Measurements from ENCODE around the gene SLC10A1. TPM values are rescaled to one million over a fixed set of nuclear protein-coding genes. Genes with fewer than 3 reads are reported as not detected.

Gene SLC10A1
- total RNA-seq, 4 donors from 2014 or later = not detected

DNA sequence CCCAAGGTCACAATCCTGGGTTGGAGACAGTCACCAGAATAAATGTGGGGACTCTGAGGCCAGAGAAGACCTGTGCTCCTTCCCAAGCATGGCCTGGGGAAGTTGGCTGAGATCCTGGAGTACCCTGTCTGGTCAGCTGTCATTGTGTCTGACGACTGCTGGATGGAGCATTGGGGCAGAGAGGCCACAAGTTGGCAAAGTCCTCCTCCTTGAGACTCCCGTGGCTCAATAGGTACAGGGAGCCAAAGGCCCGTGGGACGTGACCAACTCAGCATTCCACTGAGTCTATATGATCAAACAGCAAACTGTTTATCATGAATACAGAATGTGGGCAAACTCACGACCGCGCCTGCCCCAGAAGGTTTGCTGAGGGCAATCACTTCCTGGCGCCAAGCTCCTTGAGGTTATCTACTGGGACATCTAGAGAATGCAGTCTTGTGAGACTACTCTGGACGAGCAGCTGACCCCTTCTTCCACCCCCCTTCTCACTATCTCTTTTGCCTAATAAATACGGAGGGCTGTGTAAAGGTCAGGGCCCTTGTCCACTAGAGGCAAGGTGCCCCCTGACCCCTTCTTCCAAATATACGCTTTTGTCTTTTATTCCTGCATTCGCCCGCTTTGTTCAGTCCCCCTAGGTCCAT is 14.3 kb upstream of the SLC10A1 start:
- no peak for ATAC-seq (ENCODE audit: low FRiP score)
- DNase-seq (ENCODE audit: low spot score) = no peak
- TF ChIP-seq, protein P1, sequence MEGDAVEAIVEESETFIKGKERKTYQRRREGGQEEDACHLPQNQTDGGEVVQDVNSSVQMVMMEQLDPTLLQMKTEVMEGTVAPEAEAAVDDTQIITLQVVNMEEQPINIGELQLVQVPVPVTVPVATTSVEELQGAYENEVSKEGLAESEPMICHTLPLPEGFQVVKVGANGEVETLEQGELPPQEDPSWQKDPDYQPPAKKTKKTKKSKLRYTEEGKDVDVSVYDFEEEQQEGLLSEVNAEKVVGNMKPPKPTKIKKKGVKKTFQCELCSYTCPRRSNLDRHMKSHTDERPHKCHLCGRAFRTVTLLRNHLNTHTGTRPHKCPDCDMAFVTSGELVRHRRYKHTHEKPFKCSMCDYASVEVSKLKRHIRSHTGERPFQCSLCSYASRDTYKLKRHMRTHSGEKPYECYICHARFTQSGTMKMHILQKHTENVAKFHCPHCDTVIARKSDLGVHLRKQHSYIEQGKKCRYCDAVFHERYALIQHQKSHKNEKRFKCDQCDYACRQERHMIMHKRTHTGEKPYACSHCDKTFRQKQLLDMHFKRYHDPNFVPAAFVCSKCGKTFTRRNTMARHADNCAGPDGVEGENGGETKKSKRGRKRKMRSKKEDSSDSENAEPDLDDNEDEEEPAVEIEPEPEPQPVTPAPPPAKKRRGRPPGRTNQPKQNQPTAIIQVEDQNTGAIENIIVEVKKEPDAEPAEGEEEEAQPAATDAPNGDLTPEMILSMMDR (IDR thresholded peaks at IDR 0.05) = no peak

DNA sequence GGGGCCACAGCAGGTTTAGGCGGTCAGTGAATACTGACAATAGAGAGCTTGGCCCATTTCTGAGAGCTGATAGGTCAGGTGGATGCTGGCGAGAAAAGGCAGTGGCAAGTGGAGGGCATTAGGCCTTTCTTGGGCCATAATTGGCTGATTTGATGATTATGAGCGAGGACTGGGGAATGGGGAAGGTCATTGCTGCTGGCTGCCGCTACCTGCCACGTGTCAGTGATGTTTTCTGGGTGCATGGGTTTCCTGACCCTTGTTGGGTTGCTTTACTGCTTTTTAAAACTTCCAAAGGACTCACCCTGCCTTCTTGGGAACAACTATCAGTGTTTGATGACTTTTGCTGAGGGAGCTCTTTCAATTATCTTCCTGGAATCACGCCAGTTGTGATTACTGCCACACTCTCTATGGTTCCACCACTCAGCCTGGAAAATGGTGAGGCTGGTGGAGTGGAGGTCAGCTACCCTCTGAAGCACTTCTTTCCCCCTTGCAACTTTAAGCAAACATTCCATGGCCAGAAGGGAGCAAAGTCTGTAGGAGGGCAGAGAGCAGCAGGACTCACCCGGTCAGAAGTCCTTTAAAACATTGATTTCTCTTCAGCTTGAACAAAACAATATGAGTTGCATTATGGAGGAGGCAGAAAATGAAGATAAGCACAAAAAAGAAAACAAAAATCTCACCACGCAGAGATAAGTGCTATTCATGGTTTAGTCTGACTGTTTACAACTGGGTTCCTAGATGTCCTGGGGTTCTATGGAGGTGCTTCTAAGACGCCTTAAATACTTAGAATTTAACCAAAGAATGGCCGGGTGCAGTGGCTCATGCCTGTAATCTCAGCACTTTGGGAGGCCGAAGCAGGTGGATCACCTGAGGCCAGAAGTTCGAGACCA is 12.1 kb upstream of the SLC10A1 start:
- no peak for DNase-seq (ENCODE audit: low spot score)
- TF ChIP-seq, protein P1 (IDR thresholded peaks at IDR 0.05) = no peak
- ATAC-seq (ENCODE audit: low FRiP score) = no peak

DNA sequence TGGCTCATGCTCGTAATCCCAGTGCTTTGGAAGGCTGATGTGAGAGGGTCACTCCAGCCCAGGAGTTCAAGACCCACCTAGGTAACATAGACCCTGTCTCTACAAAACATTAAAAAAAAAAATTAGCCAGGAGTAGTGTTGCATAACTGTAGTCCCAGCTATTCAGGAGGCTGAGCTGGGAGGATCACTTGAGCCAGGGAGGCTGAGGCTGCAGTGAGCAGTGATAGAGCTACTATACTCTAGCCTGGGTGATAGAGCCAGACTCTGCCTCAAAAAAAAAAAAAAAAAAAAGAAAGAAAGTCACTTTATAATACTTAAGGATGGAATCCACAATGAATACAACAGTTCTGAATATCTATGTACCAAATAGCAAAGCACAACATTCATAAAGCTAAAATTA is 10.2 kb upstream of the SLC10A1 start:
- ATAC-seq (ENCODE audit: low FRiP score) (no peak), DNase-seq (ENCODE audit: low spot score) (no peak)
- TF ChIP-seq, protein P1 (IDR thresholded peaks at IDR 0.05) = no peak

DNA sequence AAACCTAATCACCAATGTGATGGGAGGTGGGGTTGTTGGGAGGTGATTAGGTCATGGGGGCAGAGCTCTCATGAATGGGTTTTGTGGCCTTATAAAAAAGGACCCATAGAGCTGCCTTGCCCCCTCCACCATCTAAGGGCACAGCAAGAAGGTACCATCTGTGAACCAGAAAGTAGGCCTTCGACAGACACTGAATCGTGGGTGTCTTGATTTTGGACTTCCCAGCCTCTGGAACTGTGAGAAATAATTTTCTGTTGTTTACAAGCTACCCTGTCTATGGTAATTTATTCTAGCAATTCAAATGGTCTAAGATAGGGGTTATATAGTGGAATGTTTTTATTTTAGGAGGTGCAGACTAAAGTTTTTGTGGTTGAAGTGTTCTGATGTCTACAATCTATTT is 7.9 kb upstream of the SLC10A1 start:
- TF ChIP-seq, protein P1 (IDR thresholded peaks at IDR 0.05) = no peak
- DNase-seq (ENCODE audit: low spot score) = no peak
- no peak for ATAC-seq (ENCODE audit: low FRiP score)

DNA sequence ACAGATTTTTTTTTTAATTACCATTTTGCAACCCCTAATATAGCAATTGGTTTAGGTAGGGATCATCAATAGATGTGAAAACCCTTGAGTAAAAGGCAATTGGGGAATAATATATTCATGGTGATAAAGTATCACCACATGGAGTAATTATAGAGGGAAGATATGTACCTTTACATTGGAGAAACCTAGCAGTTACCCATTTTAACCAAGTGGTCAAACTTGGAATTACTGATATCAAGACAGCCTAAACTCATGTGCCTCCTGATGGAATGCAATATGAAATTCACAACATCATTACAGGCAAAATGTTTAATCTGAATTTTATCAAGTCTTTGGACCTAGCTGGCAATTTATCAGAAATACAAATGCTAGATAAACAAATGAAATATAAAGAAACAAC is 6.7 kb upstream of the SLC10A1 start:
- ATAC-seq (ENCODE audit: low FRiP score) = no peak
- DNase-seq (ENCODE audit: low spot score) = no peak
- TF ChIP-seq, protein P1 (IDR thresholded peaks at IDR 0.05) = no peak

DNA sequence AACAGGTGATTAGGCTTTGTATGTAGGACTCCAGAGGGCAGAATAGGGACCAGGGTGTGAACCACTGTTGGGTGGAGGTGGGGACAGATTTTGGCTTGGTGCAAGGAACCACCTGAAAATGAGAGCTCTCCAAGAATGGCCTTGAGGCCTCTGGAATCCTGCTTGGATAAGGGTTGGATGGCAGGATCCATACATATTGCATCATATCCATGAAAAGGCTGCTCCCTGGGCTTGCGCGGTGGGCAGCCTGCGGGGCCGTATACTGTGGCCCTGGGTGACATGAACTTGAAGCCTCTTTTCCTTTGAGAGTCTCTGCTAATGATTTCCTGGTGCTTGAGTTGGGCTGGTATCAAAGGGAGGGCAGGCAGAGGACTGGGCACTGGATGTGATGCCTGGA is 1.3 kb upstream of the SLC10A1 start:
- DNase-seq (ENCODE audit: low spot score) (no peak), ATAC-seq (ENCODE audit: low FRiP score) (no peak)
- TF ChIP-seq, protein P1 (IDR thresholded peaks at IDR 0.05) = no peak

Measured in omental fat pad (tissue), 4 donors.